22Rv1 (cell line): Measurements from ENCODE around the gene PRR7.

Experiments used
- CTCF ChIP-seq: fragments of 450-650 bp; IDR thresholded peaks from 2 replicates; pipeline ENCODE4 v1.5.1; 2017; ENCODE audit warnings: mild to moderate bottlenecking
- ZFX ChIP-seq: fragments of 450-650 bp; IDR thresholded peaks from 2 replicates; pipeline ENCODE4 v1.6.1; 2017; ENCODE audit warnings: antibody characterized with exemption, borderline replicate concordance

GRCh38 chr5:177468329-177468684, 21.7 kb downstream of the PRR7 start:
- TF ChIP-seq CTCF (no peak), ZFX (no peak)
